GM10266 (cell line): ENCODE measurements around the gene MYEOV.

Source experiments
- DNase-seq: peaks from one replicate; pipeline ENCODE4 v3.0.0; 2012; ENCODE audit errors: extremely low spot score
- CTCF ChIP-seq: IDR thresholded peaks from 2 replicates; pipeline ENCODE4 v1.5.1; 2012; ENCODE audit warnings: mild to moderate bottlenecking, low read depth; ENCODE audit not compliant: control insufficient read depth, insufficient read depth; ENCODE audit errors: missing control alignments

The MYEOV gene

GRCh38 chr11:69335781-69336405 is 41.9 kb downstream of the MYEOV start:
- DNase-seq = no peak
- TF ChIP-seq CTCF = no peak

- TF ChIP-seq CTCF = no peak
- DNase-seq = peak; percentile 67
These were observed 43.3 kb downstream of the MYEOV start for GRCh38 chr11:69337211-69337721.

- no peak for DNase-seq
These were observed 45.2 kb downstream of the MYEOV start for GRCh38 chr11:69339041-69339733.

GRCh38 chr11:69339983-69340565 is 46.1 kb downstream of the MYEOV start:
- DNase-seq = no peak

More at GRCh38 chr11:69339041-69339733, 45.2 kb downstream of the MYEOV start:
- TF ChIP-seq CTCF = no peak

GRCh38 chr11:69342588-69343330 is 48.8 kb downstream of the MYEOV start:
- no peak for TF ChIP-seq CTCF
- no peak for DNase-seq

More at GRCh38 chr11:69339983-69340565, 46.1 kb downstream of the MYEOV start:
- no peak for TF ChIP-seq CTCF

- no peak for DNase-seq
- no peak for TF ChIP-seq CTCF
These were observed 49.7 kb downstream of the MYEOV start for GRCh38 chr11:69343401-69344321.
